Kidney tubule cell (primary cell): ENCODE results near the gene STAB1.

Experiments used
- DNase-seq: peaks from one replicate; pipeline ENCODE4 v3.0.0-alpha.2; 2018; ENCODE audit warnings: low spot score

STAB1 gene

GRCh38 chr3:52483577-52484381, 11.4 kb upstream of the STAB1 start:
- DNase-seq: no peak

DNA sequence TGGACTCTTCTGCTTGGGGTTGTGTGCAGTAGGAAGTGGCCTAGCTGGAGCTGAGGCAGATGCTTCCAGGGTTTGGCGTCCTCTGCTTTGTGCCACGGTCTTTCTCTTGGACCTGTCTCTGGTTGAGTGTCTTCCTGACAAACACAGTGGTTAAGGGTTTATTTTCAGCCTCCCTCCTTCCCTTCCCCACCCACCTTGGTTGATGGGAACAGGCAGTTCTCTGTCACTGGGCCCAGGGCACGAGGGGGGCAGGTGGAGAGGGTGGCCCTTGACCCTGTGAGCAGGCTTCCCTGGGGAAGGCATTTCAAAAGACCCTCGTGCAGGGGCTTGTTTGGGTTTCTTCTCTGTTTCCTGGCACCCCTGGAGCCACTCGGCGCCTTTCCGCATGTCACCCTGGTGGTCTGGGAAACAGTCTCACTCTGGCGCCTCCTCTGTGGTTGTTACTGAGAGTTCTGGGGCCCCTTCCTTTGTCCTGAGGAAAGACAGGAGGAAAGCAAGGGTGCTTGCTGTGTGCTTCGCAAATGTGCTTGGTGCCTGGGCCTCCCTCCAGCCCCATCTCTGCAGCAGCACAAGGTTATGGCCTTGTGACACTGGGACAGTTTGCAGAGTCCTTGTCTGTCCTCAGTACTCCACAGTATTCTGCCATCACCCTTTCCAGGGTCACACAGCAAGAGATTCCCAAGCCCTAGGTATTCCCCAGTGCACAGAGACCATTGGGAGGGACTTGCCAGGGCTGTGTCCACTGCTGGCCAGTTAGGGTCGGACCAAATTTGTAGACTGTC, 10.3 kb upstream of the STAB1 start:
- no peak for DNase-seq

DNA sequence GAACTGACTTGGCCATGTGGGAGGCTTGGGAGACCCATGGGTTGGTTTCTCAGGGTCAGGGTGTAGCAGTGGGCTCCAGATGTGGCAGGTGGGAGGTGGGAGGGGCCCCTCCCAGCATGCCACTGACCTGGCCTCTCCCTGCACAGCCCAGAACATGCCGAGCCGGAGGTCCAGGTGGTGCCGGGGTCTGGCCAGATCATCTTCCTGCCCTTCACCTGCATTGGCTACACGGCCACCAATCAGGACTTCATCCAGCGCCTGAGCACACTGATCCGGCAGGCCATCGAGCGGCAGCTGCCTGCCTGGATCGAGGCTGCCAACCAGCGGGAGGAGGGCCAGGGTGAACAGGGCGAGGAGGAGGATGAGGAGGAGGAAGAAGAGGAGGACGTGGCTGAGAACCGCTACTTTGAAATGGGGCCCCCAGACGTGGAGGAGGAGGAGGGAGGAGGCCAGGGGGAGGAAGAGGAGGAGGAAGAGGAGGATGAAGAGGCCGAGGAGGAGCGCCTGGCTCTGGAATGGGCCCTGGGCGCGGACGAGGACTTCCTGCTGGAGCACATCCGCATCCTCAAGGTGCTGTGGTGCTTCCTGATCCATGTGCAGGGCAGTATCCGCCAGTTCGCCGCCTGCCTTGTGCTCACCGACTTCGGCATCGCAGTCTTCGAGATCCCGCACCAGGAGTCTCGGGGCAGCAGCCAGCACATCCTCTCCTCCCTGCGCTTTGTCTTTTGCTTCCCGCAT, 7.9 kb upstream of the STAB1 start:
- DNase-seq: no peak

- no peak for DNase-seq
Measured at GRCh38 chr3:52487788-52488691, 7.1 kb upstream of the STAB1 start.

DNA sequence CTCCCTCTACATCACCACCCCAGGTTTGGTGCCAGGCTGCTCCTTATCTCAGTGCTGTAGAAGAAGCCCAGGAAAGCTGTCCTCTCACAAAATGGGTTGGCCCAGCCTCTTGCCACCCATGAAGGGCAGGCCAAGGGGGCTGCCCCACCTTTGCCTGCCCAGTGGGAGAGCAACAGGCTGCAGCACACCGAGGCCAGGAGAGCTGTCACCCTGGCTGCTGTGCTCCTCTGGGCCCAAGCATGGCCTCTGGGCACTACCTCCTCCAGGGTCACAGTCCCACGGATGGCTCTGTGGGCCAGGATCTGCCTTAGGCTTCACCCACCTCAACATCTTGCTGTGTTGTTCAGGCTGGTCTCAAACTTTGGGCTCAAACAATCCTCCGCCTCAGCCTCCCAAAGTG, 6.4 kb upstream of the STAB1 start:
- DNase-seq: no peak

GRCh38 chr3:52489453-52489852, 5.7 kb upstream of the STAB1 start:
- DNase-seq: no peak

DNA sequence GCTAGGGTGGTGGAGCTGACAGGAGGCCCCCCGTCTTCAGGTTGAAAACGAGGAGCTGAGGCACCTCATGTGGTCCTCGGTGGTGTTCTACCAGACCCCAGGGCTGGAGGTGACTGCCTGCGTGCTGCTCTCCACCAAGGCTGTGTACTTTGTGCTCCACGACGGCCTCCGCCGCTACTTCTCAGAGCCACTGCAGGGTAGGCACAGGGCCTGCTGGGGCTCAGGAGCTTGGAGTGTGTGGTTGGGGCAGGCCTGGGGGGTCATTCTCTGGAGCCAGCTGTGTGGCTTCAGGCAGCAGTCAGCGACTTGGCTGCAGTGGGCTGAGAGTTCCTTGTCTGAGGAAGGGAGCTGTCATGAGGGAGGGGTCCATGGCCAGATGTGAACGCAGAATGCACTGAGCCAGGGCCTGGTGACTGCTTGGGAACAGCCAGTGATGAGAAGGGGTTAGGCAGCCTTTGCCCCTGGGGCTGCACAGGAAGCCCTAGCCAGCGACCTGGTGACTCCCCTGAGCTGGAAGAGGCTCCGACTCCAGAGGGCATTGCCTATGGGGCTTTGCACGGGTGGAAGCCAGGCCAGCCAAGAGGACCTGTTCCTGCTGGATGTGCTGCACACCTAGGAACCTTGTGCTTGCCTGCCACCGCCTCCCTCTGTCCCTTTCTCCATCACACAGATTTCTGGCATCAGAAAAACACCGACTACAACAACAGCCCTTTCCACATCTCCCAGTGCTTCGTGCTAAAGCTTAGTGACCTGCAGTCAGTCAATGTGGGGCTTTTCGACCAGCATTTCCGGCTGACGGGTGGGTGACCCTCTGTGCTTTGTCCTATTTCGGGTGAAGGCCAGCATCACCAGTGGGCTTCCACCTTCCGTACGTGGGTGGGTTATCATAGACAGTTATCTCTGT, 4.9 kb upstream of the STAB1 start:
- DNase-seq: no peak

DNA sequence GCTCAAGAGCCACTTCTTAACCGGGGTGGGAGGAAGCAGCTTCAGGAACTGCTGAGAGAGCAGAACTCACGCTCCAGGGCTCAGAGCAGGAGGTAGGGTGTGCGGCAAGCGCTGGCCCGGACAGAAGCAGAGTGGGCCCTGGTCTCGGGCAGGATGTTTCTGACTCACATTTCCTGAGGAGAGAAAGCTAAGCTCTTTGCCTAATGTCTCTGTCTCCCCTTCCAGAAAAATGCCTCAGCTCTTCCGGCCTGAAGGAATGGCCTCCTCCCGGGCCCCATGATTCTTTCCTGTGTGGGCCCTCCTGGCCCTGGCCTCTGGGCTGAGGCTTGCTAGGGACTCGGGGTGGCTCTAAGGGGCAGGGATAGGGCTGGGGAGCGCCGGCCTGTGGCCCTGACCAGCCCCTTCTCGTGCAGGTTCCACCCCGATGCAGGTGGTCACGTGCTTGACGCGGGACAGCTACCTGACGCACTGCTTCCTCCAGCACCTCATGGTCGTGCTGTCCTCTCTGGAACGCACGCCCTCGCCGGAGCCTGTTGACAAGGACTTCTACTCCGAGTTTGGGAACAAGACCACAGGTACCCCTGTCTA, 4.1 kb upstream of the STAB1 start:
- peak; percentile 29 for DNase-seq

GRCh38 chr3:52492059-52492458, 3.1 kb upstream of the STAB1 start:
- no peak for DNase-seq

DNA sequence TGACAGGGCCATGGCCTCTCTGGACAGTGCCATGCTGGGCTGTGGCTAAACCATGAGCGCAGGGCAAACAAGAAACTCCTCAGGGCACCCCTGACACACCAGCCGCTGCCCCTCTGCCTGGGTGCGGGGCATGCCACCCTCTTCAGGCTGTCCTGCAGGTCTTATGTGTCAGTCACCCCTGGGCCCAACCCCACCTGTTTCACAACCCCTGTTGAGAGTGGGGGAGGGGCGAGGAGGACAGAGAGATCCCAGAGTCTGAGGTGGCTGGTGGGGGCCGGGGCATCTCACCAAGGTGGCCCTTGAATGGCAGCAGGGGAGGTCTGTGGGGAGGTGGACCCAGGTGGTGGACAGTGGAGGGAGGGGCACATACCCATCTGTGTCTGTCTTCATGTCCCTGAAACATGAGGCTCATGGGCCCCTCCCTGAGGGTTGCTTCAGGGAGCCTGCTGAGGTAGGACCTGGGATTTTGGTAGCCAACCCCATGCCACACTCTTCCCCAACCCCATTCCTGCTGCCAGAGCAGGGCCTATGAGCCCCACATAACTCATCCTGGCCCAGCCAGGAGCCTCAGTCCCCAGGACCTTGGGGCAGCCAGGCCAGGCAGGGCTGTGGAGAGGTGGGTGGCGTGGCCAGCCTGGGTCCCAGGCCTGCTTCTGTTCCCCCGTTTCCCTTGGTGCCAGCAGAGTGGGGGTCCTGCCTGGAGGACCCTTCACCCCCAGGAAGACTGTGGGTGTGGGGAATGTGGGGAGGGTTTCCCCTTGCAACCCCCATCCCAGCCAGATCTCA, 1.7 kb upstream of the STAB1 start:
- no peak for DNase-seq

GRCh38 chr3:52494445-52494844, 693 bp upstream of the STAB1 start:
- DNase-seq: no peak

DNA sequence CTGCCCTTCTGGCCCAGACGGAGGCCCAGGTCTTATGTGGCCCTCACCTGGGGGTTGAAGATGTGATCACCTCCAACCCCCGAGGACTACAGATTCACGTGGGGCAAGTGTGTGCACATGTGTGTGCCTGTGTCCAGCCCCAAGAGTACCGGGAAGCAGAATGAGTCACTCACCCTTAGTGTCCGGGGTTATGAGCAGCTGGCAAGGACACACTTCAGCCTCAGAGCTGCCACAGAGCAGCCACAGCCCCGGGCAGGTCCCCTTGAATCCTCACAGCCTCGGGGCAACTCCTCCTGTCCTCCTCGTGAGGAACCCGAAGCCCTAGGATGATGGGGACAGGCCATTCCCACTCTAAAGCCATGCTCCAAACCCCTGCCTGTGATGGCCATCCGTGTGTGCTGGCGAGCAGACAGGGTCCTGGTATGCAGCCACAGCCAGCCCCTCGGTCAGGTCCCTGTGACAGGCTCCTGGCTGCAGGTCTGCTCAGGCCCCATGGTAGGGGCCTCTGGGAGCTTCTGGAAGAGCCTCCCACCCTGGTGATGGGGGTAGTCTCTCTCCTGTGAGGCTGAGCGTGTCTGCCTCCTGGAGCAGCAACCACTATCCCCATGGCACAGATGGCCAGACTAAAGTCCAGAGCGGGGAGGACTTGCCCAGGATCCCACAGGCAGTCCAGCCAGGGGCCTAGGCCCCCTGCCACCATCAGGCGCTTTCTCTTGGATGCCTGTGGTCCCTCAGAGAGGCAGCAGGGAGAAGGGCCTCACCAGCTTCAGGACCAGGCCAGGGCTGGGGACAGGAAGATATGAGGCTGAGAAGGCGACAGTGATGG, 852 bp downstream of the STAB1 start:
- peak; percentile 58 for DNase-seq

DNA sequence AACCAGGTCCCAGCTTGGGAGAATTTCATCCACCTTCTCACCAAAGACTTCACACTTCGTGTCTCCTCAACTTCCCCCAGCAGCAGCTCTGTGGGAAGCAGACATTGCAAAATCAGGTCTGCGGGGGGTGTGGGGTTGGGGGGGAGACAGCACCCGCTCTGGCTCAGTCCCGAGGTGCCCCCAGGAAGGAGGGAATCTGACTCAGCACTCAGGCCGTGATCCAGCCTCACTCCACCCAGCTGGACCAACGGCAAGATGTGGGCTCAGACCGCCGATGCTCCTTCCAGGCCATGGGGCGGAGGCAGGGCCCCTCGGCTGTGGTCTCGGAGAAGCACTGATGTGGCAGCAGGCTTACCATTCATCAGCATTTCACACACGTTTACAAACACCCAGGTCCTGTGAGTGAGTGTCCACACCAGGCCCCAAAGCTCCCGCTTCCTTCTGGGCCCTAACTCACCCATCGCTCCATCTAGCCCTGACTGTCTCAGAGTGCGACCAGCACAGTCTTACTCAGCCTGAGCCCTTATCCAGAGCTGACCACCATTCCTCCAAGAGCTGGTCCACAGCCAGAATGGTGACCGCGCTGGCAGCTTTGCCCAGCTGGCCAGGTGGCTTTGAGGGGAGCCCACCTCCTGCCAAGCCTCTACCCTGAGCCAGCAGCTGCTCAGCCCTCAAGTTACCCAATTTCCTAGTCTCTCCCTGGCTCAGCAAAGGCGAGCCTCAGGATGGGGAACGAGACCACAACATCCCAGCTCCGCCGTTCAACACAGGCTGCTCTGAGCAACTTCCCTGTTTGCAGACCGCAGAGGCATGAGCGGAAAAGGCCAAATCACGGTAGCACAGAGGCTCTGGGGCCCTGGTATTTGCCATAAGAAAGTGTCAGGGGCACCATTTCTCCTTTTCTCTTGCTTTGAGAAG, 3.3 kb downstream of the STAB1 start:
- no peak for DNase-seq

DNA sequence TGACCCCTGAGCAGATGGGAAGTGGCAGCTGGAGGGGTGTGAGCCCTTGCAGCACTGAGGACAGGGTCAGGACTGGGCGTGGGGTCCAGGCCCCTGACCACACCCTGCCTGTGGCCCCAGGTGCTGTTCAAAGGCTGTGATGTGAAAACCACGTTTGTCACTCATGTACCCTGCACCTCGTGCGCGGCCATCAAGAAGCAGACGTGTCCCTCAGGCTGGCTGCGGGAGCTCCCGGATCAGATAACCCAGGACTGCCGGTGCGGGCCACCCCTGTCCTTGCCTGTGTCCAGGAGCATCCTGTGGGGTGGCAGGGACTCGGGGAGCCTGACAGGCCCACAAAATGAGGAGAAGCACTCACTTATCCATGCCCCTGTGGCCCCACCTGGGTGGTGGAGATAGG, 5.9 kb downstream of the STAB1 start:
- no peak for DNase-seq

- no peak for DNase-seq
Measured at GRCh38 chr3:52502001-52502400, 6.9 kb downstream of the STAB1 start.

- DNase-seq: no peak
Measured at GRCh38 chr3:52502808-52503350, 7.7 kb downstream of the STAB1 start.

GRCh38 chr3:52503788-52504424, 8.8 kb downstream of the STAB1 start:
- DNase-seq: no peak
